ENCODE measurements around the gene GRIK3. TPM values are rescaled to one million over a fixed set of nuclear protein-coding genes. Genes with fewer than 3 reads are reported as not detected.

The GRIK3 gene
- total and polyA plus RNA-seq, 2 experiments from 2014 or later = 0.09 TPM; not detected in 1

GRCh38 chr1:37073854-37074379, 39.6 kb upstream of the GRIK3 start:
- H3K4me3 ChIP-seq = no peak overlapping the region
- H3K27ac ChIP-seq = no peak overlapping the region
- no peaks in the 10 kb centered on the region for H3K9me3 ChIP-seq (ENCODE audit: low read depth)
- H3K36me3 ChIP-seq = no peaks in the 10 kb centered on the region
- H3K4me1 ChIP-seq (ENCODE audit: low read depth) = peaks cover 9% of the 10 kb centered on the region
- no peaks in the 10 kb centered on the region for H3K27me3 ChIP-seq
- DNase-seq (ENCODE audit: low read depth in 1 of 2, low spot score in 1 of 2) = no peak
- TF ChIP-seq CTCF (IDR thresholded peaks at IDR 0.05; ENCODE audit: low read depth, low read length) = no peak

- H3K4me3 ChIP-seq = no peak overlapping the region
- H3K27ac ChIP-seq = no peak overlapping the region
Observed at GRCh38 chr1:37073152-37073853, 39.0 kb upstream of the GRIK3 start.

GRCh38 chr1:37071829-37072228, 37.5 kb upstream of the GRIK3 start:
- H3K27me3 ChIP-seq = no peaks in the 10 kb centered on the region
- H3K4me3 ChIP-seq = no peak overlapping the region
- peaks cover 9% of the 10 kb centered on the region for H3K4me1 ChIP-seq (ENCODE audit: low read depth)
- DNase-seq (ENCODE audit: low read depth in 1 of 2, low spot score in 1 of 2) = peak in 1 of 2 donors; percentile 60
- no peak for TF ChIP-seq CTCF (IDR thresholded peaks at IDR 0.05; ENCODE audit: low read depth, low read length)
- H3K27ac ChIP-seq = no peak overlapping the region
- H3K9me3 ChIP-seq (ENCODE audit: low read depth) = no peaks in the 10 kb centered on the region
- H3K36me3 ChIP-seq = no peaks in the 10 kb centered on the region

More at GRCh38 chr1:37073152-37073853, 39.0 kb upstream of the GRIK3 start:
- no peaks in the 10 kb centered on the region for H3K36me3 ChIP-seq
- peaks cover 9% of the 10 kb centered on the region for H3K4me1 ChIP-seq (ENCODE audit: low read depth)
- H3K27me3 ChIP-seq = no peaks in the 10 kb centered on the region
- no peak for TF ChIP-seq CTCF (IDR thresholded peaks at IDR 0.05; ENCODE audit: low read depth, low read length)
- no peaks in the 10 kb centered on the region for H3K9me3 ChIP-seq (ENCODE audit: low read depth)
- no peak for DNase-seq (ENCODE audit: low read depth in 1 of 2, low spot score in 1 of 2)

GRCh38 chr1:37070126-37070525, 35.8 kb upstream of the GRIK3 start:
- H3K4me3 ChIP-seq = no peak overlapping the region
- peaks cover 9% of the 10 kb centered on the region for H3K4me1 ChIP-seq (ENCODE audit: low read depth)
- no peak overlapping the region for H3K27ac ChIP-seq
- TF ChIP-seq CTCF (IDR thresholded peaks at IDR 0.05; ENCODE audit: low read depth, low read length) = no peak
- no peaks in the 10 kb centered on the region for H3K9me3 ChIP-seq (ENCODE audit: low read depth)
- no peak for DNase-seq (ENCODE audit: low read depth in 1 of 2, low spot score in 1 of 2)
- H3K27me3 ChIP-seq = peaks cover 1% of the 10 kb centered on the region
- no peaks in the 10 kb centered on the region for H3K36me3 ChIP-seq

- H3K27me3 ChIP-seq = peaks cover 4% of the 10 kb centered on the region
- H3K36me3 ChIP-seq = no peaks in the 10 kb centered on the region
- no peak for DNase-seq (ENCODE audit: low read depth in 1 of 2, low spot score in 1 of 2)
- H3K4me3 ChIP-seq = no peak overlapping the region
- no peak for TF ChIP-seq CTCF (IDR thresholded peaks at IDR 0.05; ENCODE audit: low read depth, low read length)
- H3K27ac ChIP-seq = no peak overlapping the region
- H3K9me3 ChIP-seq (ENCODE audit: low read depth) = no peaks in the 10 kb centered on the region
- peaks cover 9% of the 10 kb centered on the region for H3K4me1 ChIP-seq (ENCODE audit: low read depth)
Observed at GRCh38 chr1:37069406-37069805, 35.1 kb upstream of the GRIK3 start.
